H9 (cell line): ENCODE data around the gene FANCI. TPM values are rescaled to one million over a fixed set of nuclear protein-coding genes. Genes with fewer than 3 reads are reported as not detected.
"Not testable (repeated sequence)": the region's sequence is repeated elsewhere in the genome, so short reads cannot be mapped to it uniquely, and the experiment has no call there.

Source experiments
- DNase-seq: peaks from one replicate; pipeline ENCODE4 v3.0.0-alpha.2; 2017
- H2AFZ ChIP-seq: one replicate; pipeline ENCODE4 v1.6.1; 2013; ENCODE audit warnings: mild to moderate bottlenecking, low read length, control low read depth, moderate library complexity
- H2AK5ac ChIP-seq: 2 replicates; pipeline ENCODE4 v1.6.1; 2013; ENCODE audit warnings: low read length, control low read depth, mixed read lengths; ENCODE audit not compliant: insufficient read length
- H2BK120ac ChIP-seq: one replicate; pipeline ENCODE4 v1.6.1; 2013; ENCODE audit warnings: low read depth, mild to moderate bottlenecking, low read length, control low read depth, inconsistent platforms; ENCODE audit not compliant: poor library complexity, severe bottlenecking
- H2BK12ac ChIP-seq: 2 replicates; pipeline ENCODE4 v1.6.1; 2013; ENCODE audit warnings: low read length, control low read depth, mixed read lengths, low read depth; ENCODE audit not compliant: insufficient read length
- H2BK15ac ChIP-seq: 2 replicates; pipeline ENCODE4 v1.6.1; 2013; ENCODE audit warnings: low read depth, low read length, control low read depth
- H2BK20ac ChIP-seq: one replicate; pipeline ENCODE4 v1.6.1; 2013; ENCODE audit warnings: low read depth, mild to moderate bottlenecking, low read length, control low read depth, inconsistent platforms; ENCODE audit not compliant: poor library complexity, severe bottlenecking
- H2BK5ac ChIP-seq: 2 replicates; pipeline ENCODE4 v1.6.1; 2013; ENCODE audit warnings: low read length, control low read depth, mixed read lengths; ENCODE audit not compliant: insufficient read length
- H3K14ac ChIP-seq: 2 replicates; pipeline ENCODE4 v1.6.1; 2013; ENCODE audit warnings: low read length, control low read depth; ENCODE audit not compliant: insufficient read depth
- H3K18ac ChIP-seq: 2 replicates; pipeline ENCODE4 v1.6.1; 2013; ENCODE audit warnings: low read depth, mild to moderate bottlenecking, mixed read lengths, low read length, control low read depth; ENCODE audit not compliant: insufficient read length
- H3K23ac ChIP-seq: 2 replicates; pipeline ENCODE4 v1.6.1; 2013; ENCODE audit warnings: low read length, control low read depth, mixed read lengths, low read depth; ENCODE audit not compliant: insufficient read length
- H3K23me2 ChIP-seq: 2 replicates; pipeline ENCODE4 v1.6.1; 2013; ENCODE audit warnings: low read depth, mild to moderate bottlenecking, mixed read lengths, low read length, control low read depth; ENCODE audit not compliant: insufficient read length, poor library complexity, severe bottlenecking
- H3K27ac ChIP-seq: 2 replicates; pipeline ENCODE4 v1.5.1; 2013; ENCODE audit warnings: low read length, control low read depth, mixed read lengths, low read depth; ENCODE audit not compliant: insufficient read length
- H3K27me3 ChIP-seq: 2 replicates; pipeline ENCODE4 v1.6.1; 2013; ENCODE audit warnings: low read length, control low read depth, inconsistent platforms; ENCODE audit not compliant: insufficient read depth
- H3K4ac ChIP-seq: 2 replicates; pipeline ENCODE4 v1.6.1; 2013; ENCODE audit warnings: low read depth, mild to moderate bottlenecking, control low read depth, inconsistent platforms, low read length, moderate library complexity
- H3K4me1 ChIP-seq: 2 replicates; pipeline ENCODE4 v1.6.1; 2013; ENCODE audit warnings: low read length, control low read depth, inconsistent platforms; ENCODE audit not compliant: insufficient read depth
- H3K4me2 ChIP-seq: 2 replicates; pipeline ENCODE4 v1.6.1; 2013; ENCODE audit warnings: low read length, control low read depth, mixed read lengths; ENCODE audit not compliant: insufficient read length, insufficient read depth
- H3K56ac ChIP-seq: 2 replicates; pipeline ENCODE4 v1.6.1; 2013; ENCODE audit warnings: low read depth, mild to moderate bottlenecking, mixed read lengths, low read length, control low read depth; ENCODE audit not compliant: insufficient read length
- H3K79me1 ChIP-seq: 2 replicates; pipeline ENCODE4 v1.6.1; 2013; ENCODE audit warnings: low read depth, mild to moderate bottlenecking, moderate library complexity, low read length, control low read depth, inconsistent platforms; ENCODE audit not compliant: insufficient read depth, poor library complexity, severe bottlenecking
- H3K79me2 ChIP-seq: 2 replicates; pipeline ENCODE4 v1.6.1; 2013; ENCODE audit warnings: low read length, control low read depth, inconsistent platforms; ENCODE audit not compliant: insufficient read depth
- H3K9ac ChIP-seq: 2 replicates; pipeline ENCODE4 v1.6.1; 2013; ENCODE audit warnings: low read length, control low read depth, mixed read lengths; ENCODE audit not compliant: insufficient read length; ENCODE audit errors: extremely low read depth
- H3K9me3 ChIP-seq: one replicate; pipeline ENCODE4 v1.6.1; 2013; ENCODE audit warnings: low read depth, low read length, inconsistent platforms; ENCODE audit not compliant: control insufficient read depth
- H3T11ph ChIP-seq: one replicate; pipeline ENCODE4 v1.6.1; 2013; ENCODE audit warnings: mild to moderate bottlenecking, low read length, control low read depth, inconsistent platforms
- H4K20me1 ChIP-seq: one replicate; pipeline ENCODE4 v1.6.1; 2013; ENCODE audit not compliant: control insufficient read depth, insufficient read length, insufficient read depth
- H4K5ac ChIP-seq: 2 replicates; pipeline ENCODE4 v1.6.1; 2013; ENCODE audit warnings: low read depth, mild to moderate bottlenecking, mixed read lengths, low read length, control low read depth; ENCODE audit not compliant: insufficient read length
- H4K8ac ChIP-seq: replicated peaks from 2 replicates; pipeline ENCODE4 v1.6.1; 2013; ENCODE audit warnings: low read length, control low read depth, mixed read lengths, low read depth; ENCODE audit not compliant: insufficient read length
- H4K91ac ChIP-seq: 2 replicates; pipeline ENCODE4 v1.6.1; 2013; ENCODE audit warnings: low read depth, mild to moderate bottlenecking, moderate library complexity, mixed read lengths, low read length, control low read depth; ENCODE audit not compliant: insufficient read length
- H3K27ac Mint-ChIP-seq, 3 experiments: 2 replicates in 2 of 3; 3 replicates in 1 of 3; pipeline ENCODE4 v1.8.0; 2020 to 2021; ENCODE audit warnings: mixed read lengths in 3 of 3, mild to moderate bottlenecking in 1 of 3, moderate library complexity in 1 of 3
- H3K27me3 Mint-ChIP-seq: 2 replicates; pipeline ENCODE4 v1.8.0; 2021; ENCODE audit warnings: low read depth, mild to moderate bottlenecking, moderate library complexity, mixed read lengths
- H3K36me3 Mint-ChIP-seq, 3 experiments: 2 replicates in 2 of 3; 3 replicates in 1 of 3; pipeline ENCODE4 v1.8.0; 2020 to 2021; ENCODE audit warnings: low read depth in 3 of 3, mixed read lengths in 3 of 3; ENCODE audit not compliant: insufficient read depth in 1 of 3
- H3K4me1 Mint-ChIP-seq, 2 experiments: 2 replicates each; pipeline ENCODE4 v1.8.0; 2020; ENCODE audit warnings: mixed read lengths in 2 of 2
- H3K4me3 Mint-ChIP-seq, 2 experiments: 2 replicates in 1 of 2; 3 replicates in 1 of 2; pipeline ENCODE4 v1.8.0; 2020 to 2021; ENCODE audit warnings: mild to moderate bottlenecking in 2 of 2, mixed read lengths in 2 of 2, moderate library complexity in 1 of 2
- H3K9me3 Mint-ChIP-seq, 2 experiments: 2 replicates in 1 of 2; 3 replicates in 1 of 2; pipeline ENCODE4 v1.8.0; 2020; ENCODE audit warnings: mild to moderate bottlenecking in 2 of 2, mixed read lengths in 2 of 2, moderate library complexity in 1 of 2
- CTCF ChIP-seq: fragments of 200-600 bp; sonication (generic); conservative IDR thresholded peaks from 3 replicates; pipeline ENCODE4 v1.8.0; 2021; ENCODE audit warnings: antibody characterized with exemption, mild to moderate bottlenecking
- WGBS: extraction: QIAGEN DNeasy Blood & Tissue Kit; methylation state at CpG from one replicate; pipeline ENCODE4 v1.1.7; 2013; ENCODE audit warnings: missing lambda C conversion rate, low lambda C conversion rate, mixed read lengths; ENCODE audit not compliant: insufficient read length; ENCODE audit errors: extremely low coverage; 5-methylcytosine and 5-hydroxymethylcytosine counted together
- total RNA-seq: library from RNA; stranded (reverse); gene quantifications from 2 replicates; pipeline ENCODE4 v1.2.1, GENCODE V29; 2021

Gene FANCI
- total RNA-seq, 1 experiment from 2014 or later, result 106 TPM

- peaks cover 42 to 55% (median 54%) of the 10 kb centered on the region in 3 experiments for H3K36me3 Mint-ChIP-seq
- H3K79me2 ChIP-seq, result peaks cover 14% of the 10 kb centered on the region; the same call in 1 of the 2 replicates
- peaks cover 8 to 13% of the 10 kb centered on the region in 2 experiments for H3K9me3 Mint-ChIP-seq
Observed at GRCh38 chr15:89248584-89248983, 4.8 kb downstream of the FANCI start.

GRCh38 chr15:89250142-89250541 lies 6.4 kb downstream of the FANCI start:
- H3K27ac Mint-ChIP-seq, H3K23me2 ChIP-seq, H2BK120ac ChIP-seq, H2BK15ac ChIP-seq, DNase-seq, H3K79me1 ChIP-seq, H3K56ac ChIP-seq, H3K4me2 ChIP-seq, H4K20me1 ChIP-seq, H2BK5ac ChIP-seq, H3K27ac ChIP-seq, H4K5ac ChIP-seq, H3K4ac ChIP-seq, H3K14ac ChIP-seq, H4K8ac ChIP-seq, H3K27me3 Mint-ChIP-seq, H3K27me3 ChIP-seq, H2AFZ ChIP-seq, H3K18ac ChIP-seq, H4K91ac ChIP-seq, H3T11ph ChIP-seq, H2AK5ac ChIP-seq, H3K23ac ChIP-seq, H3K79me2 ChIP-seq, H3K4me3 Mint-ChIP-seq, H3K4me1 ChIP-seq, H2BK20ac ChIP-seq, H3K9me3 ChIP-seq, H3K9ac ChIP-seq, H2BK12ac ChIP-seq: not testable (repeated sequence)
- no CpG with 5 or more reads among the region's 5 CpGs for WGBS
- Mint-ChIP-seq H3K9me3 (peaks cover 8 to 13% of the 10 kb centered on the region in 2 experiments), H3K4me1 (peaks cover 7 to 12% of the 10 kb centered on the region in 2 experiments), H3K36me3 (peaks cover 43 to 61% (median 54%) of the 10 kb centered on the region in 3 experiments)

More at GRCh38 chr15:89248584-89248983, 4.8 kb downstream of the FANCI start:
- no peak overlapping the region for H2BK5ac ChIP-seq
- no peak for TF ChIP-seq CTCF
- no peaks in the 10 kb centered on the region for H4K20me1 ChIP-seq
- H2AFZ ChIP-seq, result no peak overlapping the region
- H3K56ac ChIP-seq, result no peak overlapping the region
- no peak overlapping the region for H3K4ac ChIP-seq
- no peak overlapping the region for H3K18ac ChIP-seq
- no peak overlapping the region for H2BK20ac ChIP-seq
- H3K23me2 ChIP-seq, result peaks cover 10% of the 10 kb centered on the region
- no peak overlapping the region for H3K9ac ChIP-seq
- H3K4me2 ChIP-seq, result no peak overlapping the region
- H3K14ac ChIP-seq, result no peak overlapping the region
- no peak overlapping the region for H2BK120ac ChIP-seq
- H2BK12ac ChIP-seq, result no peak overlapping the region
- no peak overlapping the region for H4K5ac ChIP-seq
- H3K23ac ChIP-seq, result no peak overlapping the region
- H2AK5ac ChIP-seq, result no peak overlapping the region
- H3K4me1 Mint-ChIP-seq, result peaks cover 12 to 17% of the 10 kb centered on the region in 2 experiments
- no CpG with 5 or more reads among the region's 2 CpGs for WGBS
- no peak overlapping the region for H3K4me3 Mint-ChIP-seq
- H3K79me1 ChIP-seq, result peaks cover 2% of the 10 kb centered on the region
- no peak overlapping the region for H4K8ac ChIP-seq
- H4K91ac ChIP-seq, result no peak overlapping the region
- H3T11ph ChIP-seq, result no peak overlapping the region
- H3K27me3 ChIP-seq, result no peaks in the 10 kb centered on the region
- no peak overlapping the region for H2BK15ac ChIP-seq
- H3K27me3 Mint-ChIP-seq, result no peaks in the 10 kb centered on the region; the same call in 1 of the 2 replicates
- H3K27ac ChIP-seq, result no peak overlapping the region
- no peaks in the 10 kb centered on the region for H3K9me3 ChIP-seq
- no peak overlapping the region for H3K27ac Mint-ChIP-seq
- DNase-seq, result no peak
- no peaks in the 10 kb centered on the region for H3K4me1 ChIP-seq
